Fibroblast of lung (primary cell): Measurements from ENCODE around the gene UNCX. TPM values are rescaled to one million over a fixed set of nuclear protein-coding genes. Genes with fewer than 3 reads are reported as not detected.
A peak's percentile ranks its signal among the peaks of the same experiment; 100 is the strongest.
"Not testable (repeated sequence)": the region's sequence is repeated elsewhere in the genome, so short reads cannot be mapped to it uniquely, and the experiment has no call there.

ENCODE experiments used
- DNase-seq, 2 donors: peaks; one replicate each; pipeline versions ENCODE4 v3.0.0 to v3.0.0-alpha.2; 2010; ENCODE audit warnings: low read depth in 2 of 2
- H2AFZ ChIP-seq: 2 replicates; pipeline ENCODE4 v1.5.1; 2012; ENCODE audit warnings: low read length, control low read depth, inconsistent platforms
- H3K27ac ChIP-seq: 2 replicates; pipeline ENCODE4 v1.5.1; 2011; ENCODE audit warnings: low read length, control low read depth; ENCODE audit not compliant: insufficient read depth
- H3K27me3 ChIP-seq: 2 replicates; pipeline ENCODE4 v1.5.1; 2011; ENCODE audit warnings: mild to moderate bottlenecking, low read length; ENCODE audit not compliant: control insufficient read depth, insufficient read depth
- H3K36me3 ChIP-seq: 2 replicates; pipeline ENCODE4 v1.5.1; 2011; ENCODE audit warnings: low read length; ENCODE audit not compliant: control insufficient read depth, insufficient read depth
- H3K4me1 ChIP-seq: 2 replicates; pipeline ENCODE4 v1.5.1; 2011; ENCODE audit warnings: low read length; ENCODE audit not compliant: control insufficient read depth, insufficient read depth; ENCODE audit errors: extremely low read depth
- H3K4me2 ChIP-seq: 2 replicates; pipeline ENCODE4 v1.5.1; 2011; ENCODE audit warnings: low read length, control low read depth; ENCODE audit not compliant: insufficient read depth; ENCODE audit errors: extremely low read depth
- H3K4me3 ChIP-seq, 4 experiments: fragments of 200-600 bp in 1 of 4; sonication (generic) in 1 of 4; replicated peaks in 1 of 4; 2 replicates each; pipeline ENCODE4 v1.5.1; 2011 to 2016; ENCODE audit warnings: low read length in 4 of 4, low read depth in 3 of 4, mild to moderate bottlenecking in 3 of 4, control low read depth in 2 of 4, inconsistent platforms in 1 of 4, mixed read lengths in 1 of 4; ENCODE audit not compliant: insufficient read depth in 1 of 4; ENCODE audit errors: control extremely low read depth in 1 of 4
- H3K79me2 ChIP-seq: 2 replicates; pipeline ENCODE4 v1.5.1; 2012; ENCODE audit warnings: mild to moderate bottlenecking, low read length, inconsistent platforms; ENCODE audit not compliant: control insufficient read depth, insufficient read depth
- H3K9ac ChIP-seq: 2 replicates; pipeline ENCODE4 v1.5.1; 2011; ENCODE audit warnings: mild to moderate bottlenecking, low read length, control low read depth; ENCODE audit not compliant: insufficient read depth
- H3K9me3 ChIP-seq: 2 replicates; pipeline ENCODE4 v1.5.1; 2012; ENCODE audit warnings: low read depth, low read length; ENCODE audit not compliant: control insufficient read depth, insufficient read depth
- H4K20me1 ChIP-seq: 2 replicates; pipeline ENCODE4 v1.5.1; 2011; ENCODE audit warnings: low read length; ENCODE audit not compliant: control insufficient read depth, insufficient read depth; ENCODE audit errors: extremely low read depth
- EZH2 ChIP-seq: IDR thresholded peaks from 2 replicates; pipeline ENCODE4 v1.5.1; 2012; ENCODE audit warnings: low read length, control low read depth, mild to moderate bottlenecking; ENCODE audit errors: missing control alignments
- polyA plus RNA-seq, 2 donors: library from polyadenylated mRNA; depleted of rRNA in 1 of 2; stranded (reverse) in 1 of 2; unstranded in 1 of 2; fragments of >200 nt; gene quantifications; 2 replicates each; pipeline ENCODE4 v1.2.1, GENCODE V29; 2011 to 2012; ENCODE audit warnings: missing spikeins in 1 of 2
- total RNA-seq: library from RNA; depleted of rRNA; stranded (reverse); fragments of >200 nt; gene quantifications from 2 replicates; pipeline ENCODE4 v1.2.1, GENCODE V29; 2014
- TF ChIP-seq, protein P1 (sequence below), 2 donors: IDR thresholded peaks in 1 of 2; conservative IDR thresholded peaks in 1 of 2; 1 replicate in 1 of 2; 2 replicates in 1 of 2; pipeline ENCODE4 v1.5.1; 2011 to 2012; ENCODE audit warnings: low read length in 2 of 2, control low read depth in 1 of 2, inconsistent platforms in 1 of 2, low read depth in 1 of 2, mild to moderate bottlenecking in 1 of 2

UNCX gene
- total and polyA plus RNA-seq, 2 donors (not counting 1 experiment from before 2014, with no cell fraction given) = not detected

- Histone ChIP-seq H4K20me1 (no peaks in the 10 kb centered on the region), H3K4me3 (no peak overlapping the region), H3K36me3 (no peaks in the 10 kb centered on the region), H3K9me3 (no peaks in the 10 kb centered on the region), H3K27ac (no peak overlapping the region), H3K4me2 (no peak overlapping the region), H2AFZ (no peak overlapping the region), H3K9ac (no peak overlapping the region), H3K79me2 (no peaks in the 10 kb centered on the region), H3K27me3 (peaks cover 24% of the 10 kb centered on the region), H3K4me1 (no peaks in the 10 kb centered on the region)
- no peak for TF ChIP-seq EZH2
- TF ChIP-seq, protein P1, sequence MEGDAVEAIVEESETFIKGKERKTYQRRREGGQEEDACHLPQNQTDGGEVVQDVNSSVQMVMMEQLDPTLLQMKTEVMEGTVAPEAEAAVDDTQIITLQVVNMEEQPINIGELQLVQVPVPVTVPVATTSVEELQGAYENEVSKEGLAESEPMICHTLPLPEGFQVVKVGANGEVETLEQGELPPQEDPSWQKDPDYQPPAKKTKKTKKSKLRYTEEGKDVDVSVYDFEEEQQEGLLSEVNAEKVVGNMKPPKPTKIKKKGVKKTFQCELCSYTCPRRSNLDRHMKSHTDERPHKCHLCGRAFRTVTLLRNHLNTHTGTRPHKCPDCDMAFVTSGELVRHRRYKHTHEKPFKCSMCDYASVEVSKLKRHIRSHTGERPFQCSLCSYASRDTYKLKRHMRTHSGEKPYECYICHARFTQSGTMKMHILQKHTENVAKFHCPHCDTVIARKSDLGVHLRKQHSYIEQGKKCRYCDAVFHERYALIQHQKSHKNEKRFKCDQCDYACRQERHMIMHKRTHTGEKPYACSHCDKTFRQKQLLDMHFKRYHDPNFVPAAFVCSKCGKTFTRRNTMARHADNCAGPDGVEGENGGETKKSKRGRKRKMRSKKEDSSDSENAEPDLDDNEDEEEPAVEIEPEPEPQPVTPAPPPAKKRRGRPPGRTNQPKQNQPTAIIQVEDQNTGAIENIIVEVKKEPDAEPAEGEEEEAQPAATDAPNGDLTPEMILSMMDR (conservative IDR thresholded peaks at IDR 0.05 in 1 of 2, IDR thresholded peaks at IDR 0.05 in 1 of 2; ENCODE audit: low read depth in 1 of 2, low read length in 2 of 2) = no peak
- DNase-seq = no peak
Measured at GRCh38 chr7:1257863-1258262, 25.2 kb downstream of the UNCX start.

GRCh38 chr7:1259621-1260243 lies 27.1 kb downstream of the UNCX start:
- no peak for DNase-seq
- H3K4me1 ChIP-seq = no peaks in the 10 kb centered on the region
- no peaks in the 10 kb centered on the region for H3K36me3 ChIP-seq
- peaks cover 19% of the 10 kb centered on the region for H3K27me3 ChIP-seq
- H2AFZ ChIP-seq = no peak overlapping the region
- no peak overlapping the region for H3K4me2 ChIP-seq
- no peak overlapping the region for H3K27ac ChIP-seq
- H3K4me3 ChIP-seq = no peak overlapping the region
- no peak overlapping the region for H3K9ac ChIP-seq
- TF ChIP-seq, protein P1 (conservative IDR thresholded peaks at IDR 0.05 in 1 of 2, IDR thresholded peaks at IDR 0.05 in 1 of 2; ENCODE audit: low read depth in 1 of 2, low read length in 2 of 2) = no peak
- TF ChIP-seq EZH2 = no peak
- H4K20me1 ChIP-seq = no peaks in the 10 kb centered on the region
- H3K79me2 ChIP-seq = no peaks in the 10 kb centered on the region
- no peaks in the 10 kb centered on the region for H3K9me3 ChIP-seq

- Histone ChIP-seq H3K4me2 (no peak overlapping the region), H3K4me1 (no peaks in the 10 kb centered on the region), H3K4me3 (no peak overlapping the region), H3K36me3 (no peaks in the 10 kb centered on the region), H3K9me3 (no peaks in the 10 kb centered on the region), H3K27ac (no peak overlapping the region), H4K20me1 (no peaks in the 10 kb centered on the region), H3K27me3 (peaks cover 18% of the 10 kb centered on the region), H3K9ac (no peak overlapping the region), H3K79me2 (no peaks in the 10 kb centered on the region), H2AFZ (no peak overlapping the region)
- DNase-seq = no peak
- TF ChIP-seq EZH2 = peak; percentile 25
- TF ChIP-seq, protein P1 (conservative IDR thresholded peaks at IDR 0.05 in 1 of 2, IDR thresholded peaks at IDR 0.05 in 1 of 2; ENCODE audit: low read depth in 1 of 2, low read length in 2 of 2) = no peak
Measured at GRCh38 chr7:1260244-1260635, 27.6 kb downstream of the UNCX start.

DNA sequence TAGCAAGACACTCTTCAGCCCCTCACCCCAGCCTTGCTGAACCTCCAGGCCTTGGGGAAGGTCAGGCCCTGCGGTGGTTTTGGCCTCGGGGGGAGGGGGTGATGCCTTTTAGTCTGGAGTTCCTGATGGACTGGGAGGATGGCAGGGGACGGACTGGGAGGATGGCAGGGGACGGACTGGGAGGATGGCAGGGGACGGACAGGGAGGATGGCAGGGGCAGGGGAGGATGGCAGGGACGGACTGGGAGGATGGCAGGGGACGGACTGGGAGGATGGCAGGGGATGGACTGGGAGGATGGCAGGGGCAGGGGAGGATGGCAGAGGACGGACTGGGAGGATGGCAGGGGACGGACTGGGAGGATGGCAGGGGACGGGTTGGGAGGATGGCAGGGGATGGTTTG lies 28.4 kb downstream of the UNCX start:
- H3K79me2 ChIP-seq, H2AFZ ChIP-seq, DNase-seq, H3K9me3 ChIP-seq, H3K4me3 ChIP-seq, H3K36me3 ChIP-seq, H3K4me1 ChIP-seq, H3K9ac ChIP-seq, H4K20me1 ChIP-seq, H3K27ac ChIP-seq, H3K4me2 ChIP-seq: not testable (repeated sequence)
- peaks cover 20% of the 10 kb centered on the region for H3K27me3 ChIP-seq
